ENCODE measurements around the gene EXOC4. TPM values are rescaled to one million over a fixed set of nuclear protein-coding genes. Genes with fewer than 3 reads are reported as not detected.

The EXOC4 gene
- total RNA-seq, 4 donors from 2014 or later = 82.4 to 204 (median 128) TPM

GRCh38 chr7:133702078-133702477 is 449.2 kb downstream of the EXOC4 start:
- DNase-seq = no peak
- no peak overlapping the region for H3K27ac ChIP-seq
- no peaks in the 10 kb centered on the region for H3K36me3 ChIP-seq
- no peaks in the 10 kb centered on the region for H3K27me3 ChIP-seq
- in situ Hi-C loops (cut with MboI; ENCODE audit: low pct_ligation_motif_present in 1 of 4, low pct_unique_long_range_greater_than_20kb in 1 of 4, low sequenced_read_pairs in 3 of 4) = no loop called here
- H3K4me3 ChIP-seq = no peak overlapping the region
- WGBS, 2 donors (ENCODE audit: low coverage in 1 of 2) = 72 to 78% methylated on average over 5 to 6 of the region's 7 CpGs
- peaks cover 0 to 5% (median 0%) of the 10 kb centered on the region in 4 donors for H3K4me1 ChIP-seq
- no peaks in the 10 kb centered on the region for H3K9me3 ChIP-seq
- TF ChIP-seq POLR2AphosphoS5 (IDR thresholded peaks at IDR 0.05) = no peak
- TF ChIP-seq POLR2A (IDR thresholded peaks at IDR 0.05) = no peak
- TF ChIP-seq CTCF (IDR thresholded peaks at IDR 0.05) = no peak
- TF ChIP-seq EP300 (IDR thresholded peaks at IDR 0.05; ENCODE audit: low read depth) = no peak
- intact Hi-C loops (cut with DNase I; ENCODE audit: low total_unique reads) = no loop called here

- no peak overlapping the region for H3K27ac ChIP-seq
- H3K4me1 ChIP-seq = peaks cover 0 to 5% (median 0%) of the 10 kb centered on the region in 4 donors
- WGBS, 2 donors (ENCODE audit: low coverage in 1 of 2) = 64 to 69% methylated on average over 2 of the region's 2 CpGs
- TF ChIP-seq POLR2A (IDR thresholded peaks at IDR 0.05) (no peak), POLR2AphosphoS5 (IDR thresholded peaks at IDR 0.05) (no peak), CTCF (IDR thresholded peaks at IDR 0.05) (no peak), EP300 (IDR thresholded peaks at IDR 0.05; ENCODE audit: low read depth) (no peak)
- in situ Hi-C loops (cut with MboI; ENCODE audit: low pct_ligation_motif_present in 1 of 4, low pct_unique_long_range_greater_than_20kb in 1 of 4, low sequenced_read_pairs in 3 of 4) (no loop called here), intact Hi-C loops (cut with DNase I; ENCODE audit: low total_unique reads) (no loop called here)
- no peak for DNase-seq
- H3K36me3 ChIP-seq = no peaks in the 10 kb centered on the region
- H3K9me3 ChIP-seq = no peaks in the 10 kb centered on the region
- no peak overlapping the region for H3K4me3 ChIP-seq
- H3K27me3 ChIP-seq = no peaks in the 10 kb centered on the region
Measured at GRCh38 chr7:133702960-133703359, 450.1 kb downstream of the EXOC4 start.

GRCh38 chr7:133703547-133703946 is 450.7 kb downstream of the EXOC4 start:
- no peaks in the 10 kb centered on the region for H3K9me3 ChIP-seq
- WGBS, 2 donors (ENCODE audit: low coverage in 1 of 2) = 76 to 88% methylated on average over 4 of the region's 4 CpGs
- no peaks in the 10 kb centered on the region for H3K36me3 ChIP-seq
- peaks cover 0 to 5% (median 0%) of the 10 kb centered on the region in 4 donors for H3K4me1 ChIP-seq
- H3K27me3 ChIP-seq = no peaks in the 10 kb centered on the region
- in situ Hi-C loops (cut with MboI; ENCODE audit: low pct_ligation_motif_present in 1 of 4, low pct_unique_long_range_greater_than_20kb in 1 of 4, low sequenced_read_pairs in 3 of 4) = no loop called here
- intact Hi-C loops (cut with DNase I; ENCODE audit: low total_unique reads) = no loop called here
- TF ChIP-seq CTCF (IDR thresholded peaks at IDR 0.05) (no peak), POLR2A (IDR thresholded peaks at IDR 0.05) (no peak), EP300 (IDR thresholded peaks at IDR 0.05; ENCODE audit: low read depth) (no peak), POLR2AphosphoS5 (IDR thresholded peaks at IDR 0.05) (no peak)
- no peak overlapping the region for H3K27ac ChIP-seq
- no peak for DNase-seq
- H3K4me3 ChIP-seq = no peak overlapping the region

GRCh38 chr7:133704453-133704852 is 451.6 kb downstream of the EXOC4 start:
- 80 to 88% methylated on average over 1 to 2 of the region's 2 CpGs for WGBS, 2 donors (ENCODE audit: low coverage in 1 of 2)
- intact Hi-C loops (cut with DNase I; ENCODE audit: low total_unique reads) = no loop called here

More at GRCh38 chr7:133704453-133704852, 451.6 kb downstream of the EXOC4 start:
- DNase-seq = no peak
- Histone ChIP-seq H3K27ac (no peak overlapping the region), H3K36me3 (no peaks in the 10 kb centered on the region), H3K4me1 (peaks cover 0 to 5% (median 0%) of the 10 kb centered on the region in 4 donors), H3K27me3 (no peaks in the 10 kb centered on the region), H3K4me3 (no peak overlapping the region), H3K9me3 (no peaks in the 10 kb centered on the region)
- in situ Hi-C loops (cut with MboI; ENCODE audit: low pct_ligation_motif_present in 1 of 4, low pct_unique_long_range_greater_than_20kb in 1 of 4, low sequenced_read_pairs in 3 of 4) = no loop called here
- TF ChIP-seq EP300 (IDR thresholded peaks at IDR 0.05; ENCODE audit: low read depth) (no peak), CTCF (IDR thresholded peaks at IDR 0.05) (no peak), POLR2AphosphoS5 (IDR thresholded peaks at IDR 0.05) (no peak), POLR2A (IDR thresholded peaks at IDR 0.05) (no peak)

Measured in transverse colon (tissue), 4 donors.